ENCODE data around the gene CD274.
"Not testable (repeated sequence)": the region's sequence is repeated elsewhere in the genome, so short reads cannot be mapped to it uniquely, and the experiment has no call there.

DNA sequence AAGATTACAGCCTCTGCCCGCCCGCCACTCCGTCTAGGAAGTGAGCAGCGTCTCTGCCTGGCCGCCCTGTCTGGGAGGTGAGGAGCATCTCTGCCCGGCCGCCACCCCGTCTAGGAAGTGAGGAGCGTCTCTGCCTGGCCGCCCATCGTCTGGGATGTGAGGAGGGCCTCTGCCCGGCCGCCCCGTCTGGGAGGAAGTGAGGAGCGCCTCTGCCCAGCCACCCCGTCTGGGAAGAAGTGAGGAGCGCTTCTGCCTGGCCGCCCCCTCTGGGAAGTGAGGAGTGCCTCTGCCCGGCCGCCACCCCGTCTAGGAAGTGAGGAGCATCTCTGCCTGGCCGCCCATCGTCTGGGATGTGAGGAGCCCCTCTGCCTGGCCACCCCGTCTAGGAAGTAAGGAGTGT lies 17.5 kb upstream of the CD274 start:
- TF ChIP-seq, protein P1, sequence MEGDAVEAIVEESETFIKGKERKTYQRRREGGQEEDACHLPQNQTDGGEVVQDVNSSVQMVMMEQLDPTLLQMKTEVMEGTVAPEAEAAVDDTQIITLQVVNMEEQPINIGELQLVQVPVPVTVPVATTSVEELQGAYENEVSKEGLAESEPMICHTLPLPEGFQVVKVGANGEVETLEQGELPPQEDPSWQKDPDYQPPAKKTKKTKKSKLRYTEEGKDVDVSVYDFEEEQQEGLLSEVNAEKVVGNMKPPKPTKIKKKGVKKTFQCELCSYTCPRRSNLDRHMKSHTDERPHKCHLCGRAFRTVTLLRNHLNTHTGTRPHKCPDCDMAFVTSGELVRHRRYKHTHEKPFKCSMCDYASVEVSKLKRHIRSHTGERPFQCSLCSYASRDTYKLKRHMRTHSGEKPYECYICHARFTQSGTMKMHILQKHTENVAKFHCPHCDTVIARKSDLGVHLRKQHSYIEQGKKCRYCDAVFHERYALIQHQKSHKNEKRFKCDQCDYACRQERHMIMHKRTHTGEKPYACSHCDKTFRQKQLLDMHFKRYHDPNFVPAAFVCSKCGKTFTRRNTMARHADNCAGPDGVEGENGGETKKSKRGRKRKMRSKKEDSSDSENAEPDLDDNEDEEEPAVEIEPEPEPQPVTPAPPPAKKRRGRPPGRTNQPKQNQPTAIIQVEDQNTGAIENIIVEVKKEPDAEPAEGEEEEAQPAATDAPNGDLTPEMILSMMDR (IDR thresholded peaks at IDR 0.05) = not testable (repeated sequence)
- not testable (repeated sequence) for TF ChIP-seq POLR2A (IDR thresholded peaks at IDR 0.05)

Data from vagina (tissue), 2 donors.